ENCODE results near the gene MXD3. TPM values are rescaled to one million over a fixed set of nuclear protein-coding genes. Genes with fewer than 3 reads are reported as not detected.
A peak's percentile ranks its signal among the peaks of the same experiment; 100 is the strongest.

Gene MXD3
- total and polyA plus RNA-seq, 2 of the 4 experiments (the other 2 are of a cell fraction), result 7.3 to 12.9 TPM

- CTCF ChIA-PET, result interaction anchor here (0.7 kb wide), 1 partner anchor 10 kb away, joined by 3 read pairs; no protein-coding TSS in a partner anchor
- Histone ChIP-seq H2BK5ac (ENCODE audit: low read depth, low read length, poor library complexity, severe bottlenecking) (no peak overlapping the region), H2AK9ac (replicated peaks; ENCODE audit: low read depth, low read length, poor library complexity) (no peak overlapping the region), H3K4me2 (ENCODE audit: low read depth, low read length) (no peak overlapping the region), H3K18ac (ENCODE audit: low read depth, low read length) (no peak overlapping the region), H2AFZ (replicated peaks; ENCODE audit: low read length, poor library complexity) (no peak overlapping the region), H3K9me1 (ENCODE audit: insufficient read depth, low read length) (peaks cover 14% of the 10 kb centered on the region), H2BK20ac (ENCODE audit: low read depth, low read length) (no peak overlapping the region), H4K8ac (ENCODE audit: low read depth in 2 of 2, low read length in 2 of 2) (no peak overlapping the region), H4K20me1 (ENCODE audit: insufficient read depth, low read length) (no peaks in the 10 kb centered on the region; the same call in 1 of the 2 replicates), H4K5ac (ENCODE audit: low read depth, low read length) (no peak overlapping the region), H3K56ac (ENCODE audit: extremely low read depth, insufficient read depth, low read length) (no peak overlapping the region), H3K9me3 (ENCODE audit: control insufficient read depth, insufficient read depth, low read length) (no peaks in the 10 kb centered on the region), H3K36me3 (ENCODE audit: control insufficient read depth, insufficient read depth, low read length) (peaks cover 25% of the 10 kb centered on the region), H3K14ac (replicated peaks; ENCODE audit: low read depth, low read length) (no peak overlapping the region), H2AK5ac (ENCODE audit: low read depth, low read length) (no peak overlapping the region), H3K4ac (ENCODE audit: low read depth, low read length) (no peak overlapping the region), H3K27me3 (ENCODE audit: control insufficient read depth, insufficient read depth, low read length) (no peaks in the 10 kb centered on the region), H3K79me1 (ENCODE audit: low read depth in 1 of 2, low read length in 2 of 2) (peaks cover 4 to 24% of the 10 kb centered on the region in 2 experiments), H3K27ac (ENCODE audit: insufficient read depth, low read length) (no peak overlapping the region), H3K4me1 (ENCODE audit: control insufficient read depth, insufficient read depth, low read length) (peaks cover 6% of the 10 kb centered on the region), H3K9ac (ENCODE audit: low read depth, low read length) (no peak overlapping the region), H4K91ac (ENCODE audit: insufficient read depth, low read depth, low read length) (no peak overlapping the region), H2BK15ac (ENCODE audit: low read depth, low read length) (no peak overlapping the region), H2BK120ac (ENCODE audit: low read depth, low read length) (no peak overlapping the region), H3K23ac (ENCODE audit: low read depth, low read length) (peak overlapping the region; percentile 13; the same call in 1 of the 2 replicates), H3K4me3 (ENCODE audit: insufficient read depth, low read depth, low read length) (no peak overlapping the region)
- no peak for TF ChIP-seq FOS (IDR thresholded peaks at IDR 0.05; ENCODE audit: low read depth, low read length)
- TF ChIP-seq SMC3 (IDR thresholded peaks at IDR 0.05; ENCODE audit: low read depth, low read length), result no peak
- no peak for TF ChIP-seq RCOR1 (IDR thresholded peaks at IDR 0.05; ENCODE audit: insufficient replicate concordance, low read length)
- TF ChIP-seq MXI1 (IDR thresholded peaks at IDR 0.05; ENCODE audit: borderline replicate concordance, low read depth, low read length), result no peak
- no peak for TF ChIP-seq RFX5 (IDR thresholded peaks at IDR 0.05; ENCODE audit: low read depth, low read length)
- TF ChIP-seq NFE2L2 (IDR thresholded peaks at IDR 0.05; ENCODE audit: low read depth, low read length), result no peak
- no peak for TF ChIP-seq USF2 (IDR thresholded peaks at IDR 0.05; ENCODE audit: low read depth, low read length)
- no peak for TF ChIP-seq MAFK (IDR thresholded peaks at IDR 0.05; ENCODE audit: low read depth, low read length)
- TF ChIP-seq CHD1 (IDR thresholded peaks at IDR 0.05; ENCODE audit: low read depth, low read length), result no peak
- no peak for TF ChIP-seq BHLHE40 (IDR thresholded peaks at IDR 0.05; ENCODE audit: low read depth, low read length)
- TF ChIP-seq ELK1 (IDR thresholded peaks at IDR 0.05; ENCODE audit: borderline replicate concordance, low read depth, low read length), result no peak
- TF ChIP-seq MAZ (IDR thresholded peaks at IDR 0.05; ENCODE audit: borderline replicate concordance, low read depth, low read length), result no peak
- TF ChIP-seq RAD21 (IDR thresholded peaks at IDR 0.05; ENCODE audit: low read length), result no peak
- TF ChIP-seq CEBPB (IDR thresholded peaks at IDR 0.05; ENCODE audit: low read depth, low read length), result no peak
- TF ChIP-seq CTCF (conservative IDR thresholded peaks at IDR 0.05; ENCODE audit: low read depth, low read length), result no peak
- no peak for TF ChIP-seq POLR2A (IDR thresholded peaks at IDR 0.05; ENCODE audit: low read depth, low read length)
- 100% methylated on average over 2 of the region's 3 CpGs; no CpG with 5 or more reads in 1 of the 2 experiments for WGBS, 2 experiments (ENCODE audit: extremely low coverage in 2 of 2, insufficient read length in 1 of 2)
- intact Hi-C loops (cut with micrococcal nuclease), result loop anchor here (10.0 kb wide), 1 partner anchor 156 kb away; no protein-coding TSS in a partner anchor
- dilution Hi-C loops (cut with HindIII; ENCODE audit: low sequenced_read_pairs, unreplicated experiment), result no loop called here
- in situ Hi-C loops (cut with MboI; ENCODE audit: low sequenced_read_pairs), result no loop called here
- ATAC-seq (ENCODE audit: low read depth) (peak; percentile 8; the same call in 1 of the 2 replicates), DNase-seq (peak; percentile 2)
- POLR2A ChIA-PET (ENCODE audit: unreplicated experiment), result no interaction called here
- no TSS peak for BruUV-seq (replicated peaks)
Measured at GRCh38 chr5:177270653-177271052, 41.0 kb downstream of the MXD3 start.
